Stimulated activated CD4-positive, alpha-beta T cell treated with anti-CD3 and anti-CD28 coated beads, TNF-alpha, amount 100 ng/mL, for 24 hours (primary cell): Measurements from ENCODE around the gene ITIH2.

Experiments used
- DNase-seq, 3 experiments: peaks; one replicate each; pipeline ENCODE4 v3.0.0-alpha.2; 2020; ENCODE audit warnings: low read depth in 3 of 3

Gene ITIH2

DNA sequence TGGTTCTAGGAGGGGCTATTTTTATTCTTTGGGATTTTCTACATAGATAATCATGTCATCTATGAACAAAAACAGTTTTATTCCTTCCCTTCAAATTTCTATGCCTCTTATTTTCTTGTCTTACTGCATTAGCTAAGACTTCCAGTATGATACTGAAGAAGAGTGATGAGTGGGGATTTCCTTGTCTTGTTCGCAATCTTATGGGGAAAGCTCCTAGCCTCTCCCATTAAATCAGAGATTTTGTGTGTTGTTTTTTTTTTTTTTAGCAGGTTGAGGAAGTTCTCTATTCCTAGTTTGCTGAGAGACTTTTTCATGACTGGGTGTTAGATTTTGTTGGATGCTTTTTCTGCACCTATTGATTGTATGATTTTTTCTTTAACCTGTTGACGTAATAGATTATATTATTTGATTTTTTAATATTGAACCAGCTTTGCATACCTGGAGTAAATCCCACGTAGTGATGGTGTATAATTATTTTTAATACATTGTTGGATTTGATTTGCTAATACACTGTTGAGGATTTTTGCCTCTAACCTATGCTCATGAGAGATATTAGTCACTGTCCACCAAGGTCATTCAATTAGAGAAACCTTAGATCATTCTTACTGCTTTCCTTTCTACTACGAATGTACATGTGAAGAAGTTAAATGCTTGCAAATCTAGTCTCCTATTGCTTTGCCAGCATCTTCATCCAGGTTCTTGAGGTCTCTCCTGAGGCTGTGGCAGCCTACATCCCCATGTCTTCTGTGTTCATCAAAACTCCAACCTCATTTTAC lies 91.3 kb downstream of the ITIH2 start:
- DNase-seq = no peak

- DNase-seq = no peak
These were observed 92.5 kb downstream of the ITIH2 start for GRCh38 chr10:7795605-7796004.

DNA sequence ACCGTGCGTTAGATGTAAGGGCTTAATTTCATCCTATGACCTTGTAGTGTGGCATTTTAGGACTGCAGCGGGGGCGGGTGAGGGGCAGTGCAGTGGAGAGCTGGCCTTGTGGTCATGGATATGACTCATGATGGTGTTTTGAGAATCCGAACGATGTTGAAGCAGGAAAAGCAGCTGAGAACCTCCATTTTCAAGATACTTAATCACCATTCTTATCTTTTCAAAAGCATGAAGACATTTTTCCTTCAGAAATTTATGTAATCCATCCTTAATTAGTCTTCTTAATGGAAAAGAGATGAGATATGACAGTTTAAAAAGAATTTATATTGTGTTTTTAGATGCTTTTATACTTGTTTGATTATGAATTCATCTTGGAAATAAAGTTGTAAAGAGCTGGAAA lies 94.5 kb downstream of the ITIH2 start:
- DNase-seq = no peak
